Sciatic nerve (tissue), 2 donors: Measurements from ENCODE around the gene PRM2. TPM values are rescaled to one million over a fixed set of nuclear protein-coding genes. Genes with fewer than 3 reads are reported as not detected.

ENCODE experiments used
- ATAC-seq: fragments of 200-7000 bp; cut with Tn5 transposase; one replicate; pipeline ENCODE4 v1.9.1; 2020; ENCODE audit warnings: mild to moderate bottlenecking, moderate library complexity
- DNase-seq: peaks from one replicate; pipeline ENCODE4 v3.0.0-alpha.2; 2020; ENCODE audit warnings: low spot score
- intact Hi-C: fragments of 100-400 bp; cut with DNase I; formaldehyde crosslinking; loops from one replicate; pipeline ENCODE4 v1.14.2; 2022
- total RNA-seq: library from RNA; stranded (reverse); fragmentation: NEBNext Ultra II Directional; extraction: Animal tissue kit (Norgen Biotek cat#: 25700); gene quantifications from one replicate; pipeline ENCODE4 v1.2.1, GENCODE V29; 2021
- donor health status: DM: no; HTN: no; CAD: no.
- donor health status: DM: no; HTN: no; CAD: no.

PRM2 gene
- total RNA-seq, result not detected

DNA sequence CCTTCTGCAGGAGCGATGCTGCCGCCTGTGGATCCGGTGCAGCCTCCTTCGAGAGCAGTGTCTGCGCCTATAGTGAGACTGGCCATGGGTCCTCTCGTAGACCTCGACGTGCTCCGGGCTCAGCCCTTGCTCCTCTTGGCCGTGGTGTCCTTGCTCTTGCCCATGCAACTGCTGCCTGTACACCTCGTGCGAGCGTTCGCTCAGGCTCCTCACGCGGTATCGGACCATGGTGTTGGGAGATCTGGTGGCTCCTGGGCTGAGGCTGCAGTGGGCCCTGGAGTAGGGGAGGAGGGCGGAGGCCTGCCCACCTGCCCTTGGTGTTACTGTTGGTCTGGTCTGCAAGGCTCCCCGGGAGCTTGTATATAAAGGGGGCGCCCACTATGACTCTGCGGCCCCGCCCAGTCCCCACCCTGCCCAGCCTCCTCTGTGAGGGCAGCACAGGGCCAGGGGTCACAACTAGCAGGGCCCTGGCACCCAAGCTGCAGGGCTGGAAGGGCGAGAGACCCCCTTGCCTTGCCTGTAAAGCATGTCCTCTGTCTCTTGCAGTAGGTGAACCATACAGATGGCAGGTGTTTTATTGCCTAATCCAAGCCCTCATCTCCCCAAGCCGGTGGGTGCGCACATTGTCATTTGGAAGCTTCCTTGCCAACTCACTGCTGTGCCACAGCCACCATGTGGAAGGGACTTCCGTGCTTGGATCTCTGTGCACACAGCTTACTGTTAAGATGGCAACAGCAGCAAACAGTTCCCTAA is at the start of gene PRM2:
TSS of gene PRM2 (minus strand) at position 338 of the 753 bp plus-strand sequence. CDS start at position 228, 110 bp downstream.
- DNase-seq, result no peak
- intact Hi-C loops, result no loop called here
- ATAC-seq, result no peak

DNA sequence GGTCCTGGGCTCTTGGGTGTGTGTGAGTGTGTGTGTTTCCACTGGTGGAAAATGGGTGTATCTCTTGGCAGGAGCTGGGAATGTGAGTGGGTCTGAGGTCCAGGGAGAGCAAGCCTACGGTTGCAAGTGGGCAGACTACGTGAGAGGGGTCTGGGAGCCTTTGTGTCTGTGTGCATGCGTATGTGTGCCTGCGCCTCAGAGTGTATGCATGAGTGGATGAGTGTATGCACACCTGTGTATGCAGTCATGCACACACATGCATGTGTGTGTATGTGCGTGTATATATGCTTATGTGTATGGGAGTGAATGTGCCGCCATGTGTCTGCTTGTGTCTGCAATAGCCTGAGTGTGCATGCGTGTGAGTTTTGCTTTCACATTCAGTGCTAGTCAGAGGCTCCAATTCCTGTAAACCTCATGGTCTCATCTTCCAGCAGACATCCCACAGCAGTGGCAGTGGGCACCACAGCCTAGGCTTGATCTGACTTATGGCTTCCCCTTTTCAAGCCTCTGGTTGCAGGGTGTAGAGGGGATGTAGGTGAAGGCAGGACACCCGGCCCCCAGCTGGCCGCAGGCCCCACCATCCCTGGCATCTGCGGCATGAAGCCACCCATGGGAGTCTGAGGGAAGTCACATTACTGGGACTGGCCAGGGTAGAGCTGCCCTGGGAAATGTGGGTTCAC is 49.3 kb upstream of the PRM2 start:
- ATAC-seq (no peak), DNase-seq (no peak)
- intact Hi-C loops, result no loop called here

DNA sequence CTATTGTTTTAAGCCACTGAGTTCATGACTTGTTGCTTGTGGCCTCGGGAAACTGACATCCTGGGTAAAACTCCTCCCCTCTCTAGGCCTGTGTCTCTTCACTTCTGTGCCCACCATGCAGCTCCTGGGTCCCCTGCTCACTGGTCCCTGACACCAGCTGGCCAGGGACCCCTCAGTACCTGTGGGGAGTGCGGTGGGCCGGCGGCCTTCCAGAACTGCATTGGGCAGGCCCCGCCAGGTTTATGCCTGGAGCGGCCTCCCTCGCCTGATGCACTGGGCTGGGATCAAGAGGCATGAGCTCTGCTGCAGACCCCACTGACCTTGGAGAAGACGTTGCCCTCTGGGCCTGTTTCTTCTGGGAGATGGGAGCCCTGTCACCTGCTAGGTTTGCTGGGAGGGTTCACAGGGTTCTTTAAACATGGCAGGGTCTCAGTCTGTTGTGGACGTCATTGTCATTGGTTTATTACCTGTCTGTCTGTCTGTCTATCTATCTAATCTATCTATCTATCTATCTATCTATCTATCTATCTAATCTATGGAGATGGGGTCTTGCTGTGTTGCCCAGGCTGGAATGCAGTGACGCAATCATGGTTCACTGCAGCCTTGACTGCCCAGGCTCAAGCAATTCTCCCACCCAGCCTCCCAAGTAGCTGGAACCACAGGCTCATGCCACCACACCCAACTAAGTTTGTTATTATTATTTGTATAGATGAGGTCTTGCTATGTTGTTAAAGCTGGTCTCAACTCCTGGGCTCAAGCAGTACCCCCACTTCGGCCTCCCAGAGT is 47.5 kb upstream of the PRM2 start:
- ATAC-seq (no peak), DNase-seq (no peak)
- intact Hi-C loops, result no loop called here

DNA sequence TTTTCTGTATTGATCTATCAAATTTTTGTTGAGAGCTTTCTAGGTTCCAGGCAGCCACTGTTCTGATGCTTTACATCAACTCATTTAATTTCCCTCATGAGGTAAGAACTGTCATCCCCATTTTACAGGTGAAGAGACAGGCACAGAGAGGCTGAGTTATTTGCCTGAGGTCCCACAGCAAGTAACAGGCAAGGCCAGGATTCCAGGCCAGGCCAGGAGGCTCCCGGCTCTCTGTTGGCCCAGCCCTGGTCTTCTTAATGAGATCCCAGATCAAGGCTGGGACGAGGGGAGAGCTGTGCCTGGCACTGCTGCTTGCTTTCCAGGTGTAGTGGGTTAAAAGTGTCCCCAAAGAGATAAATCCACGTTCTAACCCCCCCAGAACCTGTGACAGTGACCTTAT is 46.5 kb upstream of the PRM2 start:
- intact Hi-C loops, result no loop called here
- DNase-seq (no peak), ATAC-seq (no peak)

GRCh38 chr16:11321662-11322061 is 45.4 kb upstream of the PRM2 start:
- ATAC-seq (no peak), DNase-seq (no peak)
- intact Hi-C loops, result no loop called here

GRCh38 chr16:11320170-11320569 is 43.9 kb upstream of the PRM2 start:
- intact Hi-C loops, result no loop called here

DNA sequence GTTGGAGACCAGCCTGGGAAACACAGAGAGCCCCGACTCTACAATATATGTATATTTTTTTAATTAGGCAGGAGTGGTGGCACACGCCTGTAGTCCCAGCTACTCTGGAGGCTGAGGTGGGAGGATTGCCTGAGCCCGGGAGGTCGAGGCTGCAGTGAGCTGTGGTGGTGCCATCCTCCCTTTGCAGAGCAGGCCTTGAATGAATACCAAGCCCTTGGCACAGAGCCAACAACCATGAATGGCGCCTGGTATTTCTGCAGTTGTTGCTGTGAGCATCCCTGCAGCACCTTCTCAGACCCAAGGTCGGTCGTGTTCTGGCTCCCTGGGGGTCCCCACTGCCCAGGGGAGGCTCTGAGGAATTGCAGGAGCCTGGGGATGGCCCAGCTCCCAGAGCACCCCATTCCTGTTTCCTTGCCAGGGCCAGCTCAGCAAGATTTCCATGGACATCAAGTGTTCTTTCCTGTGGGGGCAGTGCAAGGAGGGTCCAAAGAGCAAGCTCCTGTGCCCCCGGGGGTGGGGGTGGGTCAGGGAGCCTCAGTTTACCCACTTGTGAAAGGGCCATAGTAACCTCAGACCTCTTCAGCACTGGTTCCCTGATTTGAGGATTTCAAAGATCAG is 43.4 kb upstream of the PRM2 start:
- intact Hi-C loops, result no loop called here
- ATAC-seq, result no peak
- no peak for DNase-seq

More at GRCh38 chr16:11320170-11320569, 43.9 kb upstream of the PRM2 start:
- ATAC-seq (no peak), DNase-seq (no peak)

DNA sequence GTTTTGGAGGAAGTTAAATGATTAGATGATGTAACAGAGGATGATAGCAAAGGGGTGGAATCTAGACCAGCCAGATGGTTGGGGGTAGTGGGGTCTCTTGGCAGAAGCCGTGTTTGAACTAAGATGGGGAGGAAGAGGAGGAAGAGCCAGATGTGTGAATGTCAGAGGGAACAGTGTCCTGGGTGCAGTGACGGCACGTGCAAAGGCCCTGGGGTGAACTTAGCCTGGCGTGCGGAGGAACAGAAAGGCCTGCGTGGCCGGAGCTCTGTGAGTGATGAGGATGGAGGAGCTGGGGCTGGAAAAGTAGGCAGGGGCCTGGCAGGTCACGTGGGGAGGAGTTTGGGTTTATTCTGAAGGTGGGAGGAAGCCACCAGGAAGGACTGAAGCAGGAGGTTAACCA is 42.5 kb upstream of the PRM2 start:
- ATAC-seq (no peak), DNase-seq (no peak)
- intact Hi-C loops, result no loop called here

DNA sequence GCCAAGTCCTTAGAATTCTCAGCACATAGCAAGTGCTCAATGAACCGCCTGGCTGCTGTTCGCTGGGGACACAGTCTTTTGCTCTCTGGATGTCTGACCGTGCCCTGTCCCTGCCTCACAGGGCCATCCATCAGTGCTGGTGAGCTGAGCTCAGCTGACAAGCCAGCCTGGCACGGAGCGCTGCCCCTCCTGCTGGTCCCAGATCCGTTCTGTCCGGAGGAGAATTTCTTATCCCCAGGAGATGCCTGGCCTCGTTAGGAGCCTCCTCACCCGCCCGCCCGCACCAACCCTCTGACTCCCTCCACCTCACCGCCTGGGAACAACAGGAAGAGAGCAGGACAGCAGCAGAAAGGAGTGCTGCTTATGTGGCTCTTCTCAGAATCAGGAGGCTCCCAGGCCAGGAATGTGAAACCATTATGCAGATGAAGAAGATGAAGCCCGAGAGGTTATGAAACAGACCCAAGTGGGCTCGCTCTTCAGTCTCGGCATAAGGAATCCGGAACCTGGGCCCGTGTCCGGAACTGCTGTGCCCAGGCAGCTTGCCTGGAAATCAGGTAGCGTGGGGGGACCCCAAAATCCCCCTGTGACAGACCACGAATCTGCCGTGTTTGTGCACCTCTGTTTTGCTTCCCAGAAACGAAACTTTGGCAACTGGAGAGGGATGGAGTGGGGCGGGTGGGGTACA is 40.2 kb upstream of the PRM2 start:
- intact Hi-C loops, result no loop called here
- ATAC-seq, result peak; percentile 25
- DNase-seq, result no peak

DNA sequence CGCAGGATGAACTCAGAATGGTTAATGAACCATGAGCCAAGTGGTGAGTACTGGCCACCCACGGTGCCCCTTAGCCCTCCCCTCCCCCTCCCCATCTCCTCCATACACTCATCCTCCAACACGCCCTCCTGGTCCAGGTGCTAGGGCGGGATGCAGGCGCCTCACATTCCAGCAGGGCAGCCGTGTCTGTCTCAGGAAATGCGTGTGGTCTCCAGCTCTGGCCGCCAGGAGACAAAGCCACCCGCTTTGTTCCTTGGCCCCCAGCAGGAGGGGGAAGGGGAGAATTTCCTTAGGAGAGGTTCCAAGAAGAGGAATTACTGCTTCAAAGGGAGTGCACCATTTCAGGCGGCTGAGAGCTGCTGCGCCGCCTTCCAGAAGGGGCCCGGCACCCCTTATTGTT is 39.2 kb upstream of the PRM2 start:
- DNase-seq, result no peak
- ATAC-seq, result peak; percentile 24
- intact Hi-C loops, result no loop called here

DNA sequence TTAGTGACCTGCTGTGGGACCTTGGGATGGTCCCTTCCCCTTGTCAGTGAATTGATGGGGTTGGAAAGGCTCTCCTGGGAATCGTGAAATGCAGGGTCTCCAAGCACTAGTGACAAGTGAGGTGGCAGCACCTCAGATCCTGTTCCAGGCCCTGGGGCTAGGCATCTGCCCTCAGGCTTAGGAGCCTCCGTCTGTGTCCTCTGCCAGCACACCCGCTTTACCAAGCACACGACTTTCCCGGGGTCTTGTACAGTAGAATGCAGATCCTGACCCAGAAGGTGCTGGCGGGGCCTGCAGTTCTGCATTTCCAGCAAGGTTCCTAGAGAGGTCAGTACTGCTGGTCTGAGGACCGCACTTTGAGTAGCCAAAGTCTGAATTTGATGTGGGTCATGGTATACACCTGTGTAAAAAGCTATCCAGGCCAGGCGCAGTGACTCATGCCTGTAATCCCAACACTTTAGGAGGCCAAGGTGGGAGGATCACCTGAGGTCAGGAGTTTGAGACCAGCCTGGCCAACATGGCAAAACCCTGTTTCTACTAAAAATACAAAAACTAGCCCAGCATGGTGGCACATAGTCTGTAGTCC is 38.1 kb upstream of the PRM2 start:
- DNase-seq (no peak), ATAC-seq (no peak)
- intact Hi-C loops, result no loop called here

DNA sequence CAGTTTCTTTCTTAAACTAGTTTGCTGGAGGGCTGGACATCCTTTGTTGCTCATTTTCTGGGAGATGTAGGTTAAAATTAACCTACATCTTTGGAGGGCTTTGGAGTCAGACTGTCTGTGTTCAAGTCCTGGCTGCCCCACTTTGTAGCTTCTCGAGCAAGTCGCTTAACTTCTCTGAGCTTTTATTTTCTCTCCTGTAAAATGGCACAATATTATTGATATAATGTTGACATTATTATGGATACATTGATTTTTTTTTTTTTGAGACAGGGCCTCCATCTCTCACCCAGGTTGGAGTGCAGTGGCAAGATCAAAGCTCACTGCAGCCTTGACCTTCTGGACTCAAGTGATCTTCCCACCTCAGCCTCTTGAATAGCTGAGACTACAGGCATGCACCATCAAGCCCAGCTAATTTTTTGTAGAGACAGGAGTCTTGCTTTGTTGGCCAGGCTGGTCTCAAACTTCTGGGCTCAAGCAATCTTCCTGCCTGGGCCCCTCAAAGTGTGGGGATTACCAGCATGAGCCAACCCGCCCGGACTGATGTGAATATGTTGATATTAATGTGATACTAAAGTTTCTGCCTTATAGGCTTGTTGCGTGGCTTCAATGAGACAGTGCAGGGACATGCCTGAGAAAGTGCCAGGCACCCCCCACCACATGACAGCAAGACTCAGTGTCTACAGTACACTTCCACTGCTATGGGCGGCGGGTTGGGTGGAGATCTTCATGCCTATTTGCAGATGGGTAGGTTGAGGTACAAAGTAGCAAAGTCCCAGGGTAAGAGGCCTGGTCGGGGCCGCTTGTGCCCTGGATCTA is 37.4 kb upstream of the PRM2 start:
- ATAC-seq (no peak), DNase-seq (no peak)
- intact Hi-C loops, result no loop called here

DNA sequence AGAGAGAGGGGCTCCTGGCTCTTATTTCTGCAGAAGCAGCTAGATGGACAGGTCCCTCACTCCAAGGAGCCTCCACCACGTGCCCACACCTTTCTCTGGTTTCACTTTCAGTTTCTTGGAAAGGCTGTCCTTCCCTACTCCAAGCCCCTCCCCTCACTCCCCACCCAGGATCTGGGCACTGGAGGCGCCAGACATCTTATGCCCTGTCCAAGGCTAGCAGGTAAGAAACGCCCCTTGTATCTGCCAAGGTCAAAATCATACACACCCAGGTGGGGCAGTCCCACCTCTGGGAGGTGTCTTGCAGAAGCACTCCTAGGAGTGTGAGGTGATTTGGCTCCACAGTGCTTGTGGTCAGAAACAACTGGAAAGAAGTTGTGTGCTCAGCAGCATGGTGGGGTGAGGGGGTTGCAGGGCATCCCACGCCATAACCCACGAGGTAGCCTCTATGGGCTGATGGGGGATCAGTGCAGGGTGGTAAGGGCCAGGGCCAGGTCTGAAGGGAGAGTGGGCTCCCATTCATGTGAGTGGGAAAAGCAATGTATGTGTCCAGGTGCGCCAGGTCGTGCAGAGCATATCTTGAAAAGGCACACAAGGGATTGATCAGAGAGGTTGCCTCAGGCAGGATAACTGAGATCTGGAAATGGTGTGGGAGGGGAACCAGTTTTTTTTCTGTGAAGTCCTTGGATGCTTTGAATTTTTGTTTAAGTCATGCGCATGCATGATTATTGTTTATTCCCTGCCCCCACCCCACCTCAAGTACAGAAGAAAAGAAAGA is 36.6 kb upstream of the PRM2 start:
- ATAC-seq (peak; percentile 33), DNase-seq (no peak)
- intact Hi-C loops, result no loop called here

DNA sequence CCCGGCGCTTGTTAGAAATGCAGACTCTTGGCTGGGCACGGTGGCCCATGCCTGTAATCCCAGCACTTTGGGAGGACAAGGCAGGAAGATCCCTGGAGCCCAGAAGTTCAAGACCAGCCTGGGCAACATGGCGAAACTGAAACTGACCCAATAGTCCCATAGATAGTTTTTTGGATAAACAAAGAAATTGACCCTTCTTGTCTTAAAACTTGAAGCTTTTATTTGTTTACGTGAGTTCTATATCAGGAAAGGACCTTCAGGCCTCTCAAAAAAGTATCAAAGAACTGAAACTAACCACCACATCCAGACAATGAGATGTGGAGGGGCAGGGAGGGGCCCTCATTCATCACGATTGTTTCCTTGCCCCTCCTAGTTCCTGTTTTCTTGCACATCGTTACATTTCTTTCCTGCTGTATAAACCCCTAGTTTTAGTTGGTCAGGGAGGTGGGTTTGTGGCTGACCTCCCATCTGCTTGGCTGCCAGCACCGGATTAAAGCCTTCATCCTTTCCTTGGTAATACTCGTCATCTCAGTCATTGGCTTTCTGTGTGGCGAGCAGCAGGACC is 34.8 kb upstream of the PRM2 start:
- no peak for ATAC-seq
- intact Hi-C loops, result no loop called here

DNA sequence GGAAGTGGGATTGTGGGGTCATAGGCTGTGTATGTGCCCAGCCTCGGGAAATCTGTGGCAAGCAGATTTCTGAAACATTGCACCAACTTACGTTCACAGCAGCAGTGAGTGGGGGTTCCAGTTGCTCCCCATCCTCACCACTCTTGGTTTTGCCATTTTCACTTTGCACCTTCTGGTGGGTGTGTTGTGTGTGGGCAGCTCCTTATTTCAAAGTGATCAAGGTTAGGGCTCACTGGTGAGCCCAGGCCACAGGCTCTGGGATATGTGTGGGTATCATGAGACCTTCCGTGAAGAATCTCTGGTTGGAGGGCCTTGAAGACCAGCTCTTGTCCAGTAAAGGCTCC is 34.3 kb upstream of the PRM2 start:
- ATAC-seq, result no peak
- intact Hi-C loops, result no loop called here
- no peak for DNase-seq

More for the DNA sequence above, 34.8 kb upstream of the PRM2 start:
- no peak for DNase-seq

GRCh38 chr16:11309895-11310633 is 33.8 kb upstream of the PRM2 start:
- DNase-seq, result no peak
- intact Hi-C loops, result no loop called here
- ATAC-seq, result no peak
